ENCODE data around the gene PLPP3. TPM values are rescaled to one million over a fixed set of nuclear protein-coding genes. Genes with fewer than 3 reads are reported as not detected.

PLPP3 gene
- total RNA-seq, 1 donor, result 243 TPM

GRCh38 chr1:56477164-56478111 lies 101.9 kb downstream of the PLPP3 start:
- Histone ChIP-seq H3K27me3 (ENCODE audit: insufficient read depth, low read length) (no peaks in the 10 kb centered on the region), H3K9me3 (ENCODE audit: low read depth, low read length) (no peaks in the 10 kb centered on the region), H3K27ac (ENCODE audit: low read depth, low read length) (no peak overlapping the region), H3K36me3 (ENCODE audit: insufficient read depth, low read length) (no peaks in the 10 kb centered on the region), H2AFZ (ENCODE audit: low read length) (peak overlapping the region; percentile 79), H4K20me1 (ENCODE audit: insufficient read depth, low read length) (no peaks in the 10 kb centered on the region), H3K4me3 (ENCODE audit: insufficient read depth, low read length) (peak overlapping the region; percentile 75), H3K79me2 (ENCODE audit: insufficient read depth, low read length) (no peaks in the 10 kb centered on the region), H3K4me2 (ENCODE audit: insufficient read depth, low read length) (peak overlapping the region; percentile 81), H3K4me1 (ENCODE audit: insufficient read depth, low read length) (peaks cover 5% of the 10 kb centered on the region)
- DNase-seq (ENCODE audit: insufficient read length, low spot score, missing footprints), result peak; percentile 82
- TF ChIP-seq CTCF (IDR thresholded peaks at IDR 0.05; ENCODE audit: extremely low read depth, low read depth, low read length), result no peak

- Histone ChIP-seq H3K4me3 (ENCODE audit: insufficient read depth, low read length) (no peak overlapping the region), H3K4me1 (ENCODE audit: insufficient read depth, low read length) (peaks cover 10% of the 10 kb centered on the region), H3K9me3 (ENCODE audit: low read depth, low read length) (no peaks in the 10 kb centered on the region), H4K20me1 (ENCODE audit: insufficient read depth, low read length) (no peaks in the 10 kb centered on the region), H3K27ac (ENCODE audit: low read depth, low read length) (no peak overlapping the region), H2AFZ (ENCODE audit: low read length) (no peak overlapping the region), H3K36me3 (ENCODE audit: insufficient read depth, low read length) (no peaks in the 10 kb centered on the region), H3K4me2 (ENCODE audit: insufficient read depth, low read length) (no peak overlapping the region), H3K79me2 (ENCODE audit: insufficient read depth, low read length) (no peaks in the 10 kb centered on the region), H3K27me3 (ENCODE audit: insufficient read depth, low read length) (no peaks in the 10 kb centered on the region)
- no peak for TF ChIP-seq CTCF (IDR thresholded peaks at IDR 0.05; ENCODE audit: extremely low read depth, low read depth, low read length)
- DNase-seq (ENCODE audit: insufficient read length, low spot score, missing footprints), result no peak
Measured at GRCh38 chr1:56473582-56474270, 105.6 kb downstream of the PLPP3 start.

- TF ChIP-seq CTCF (IDR thresholded peaks at IDR 0.05; ENCODE audit: extremely low read depth, low read depth, low read length), result no peak
- no peaks in the 10 kb centered on the region for H3K79me2 ChIP-seq (ENCODE audit: insufficient read depth, low read length)
- no peak for DNase-seq (ENCODE audit: insufficient read length, low spot score, missing footprints)
- no peak overlapping the region for H3K27ac ChIP-seq (ENCODE audit: low read depth, low read length)
- no peaks in the 10 kb centered on the region for H4K20me1 ChIP-seq (ENCODE audit: insufficient read depth, low read length)
- no peaks in the 10 kb centered on the region for H3K27me3 ChIP-seq (ENCODE audit: insufficient read depth, low read length)
- no peak overlapping the region for H3K4me2 ChIP-seq (ENCODE audit: insufficient read depth, low read length)
- no peaks in the 10 kb centered on the region for H3K36me3 ChIP-seq (ENCODE audit: insufficient read depth, low read length)
- H3K4me3 ChIP-seq (ENCODE audit: insufficient read depth, low read length), result no peak overlapping the region
- no peaks in the 10 kb centered on the region for H3K9me3 ChIP-seq (ENCODE audit: low read depth, low read length)
- peaks cover 10% of the 10 kb centered on the region for H3K4me1 ChIP-seq (ENCODE audit: insufficient read depth, low read length)
- no peak overlapping the region for H2AFZ ChIP-seq (ENCODE audit: low read length)
Measured at GRCh38 chr1:56472860-56473259, 106.5 kb downstream of the PLPP3 start.
